Retinal pigment epithelial cell (primary cell): ENCODE measurements around the gene BIRC7.
A peak's percentile ranks its signal among the peaks of the same experiment; 100 is the strongest.

Experiments used
- DNase-seq: peaks from one replicate; pipeline ENCODE4 v3.0.0-alpha.2; 2010; ENCODE audit warnings: low read depth
- H3K4me3 ChIP-seq: 2 replicates; pipeline ENCODE4 v1.5.1; 2011; ENCODE audit warnings: mild to moderate bottlenecking, low read length, control low read depth, moderate library complexity
- CTCF ChIP-seq: conservative IDR thresholded peaks from 2 replicates; pipeline ENCODE4 v1.5.1; 2011; ENCODE audit warnings: low read depth, low read length, control low read depth, inconsistent platforms

Gene BIRC7

DNA sequence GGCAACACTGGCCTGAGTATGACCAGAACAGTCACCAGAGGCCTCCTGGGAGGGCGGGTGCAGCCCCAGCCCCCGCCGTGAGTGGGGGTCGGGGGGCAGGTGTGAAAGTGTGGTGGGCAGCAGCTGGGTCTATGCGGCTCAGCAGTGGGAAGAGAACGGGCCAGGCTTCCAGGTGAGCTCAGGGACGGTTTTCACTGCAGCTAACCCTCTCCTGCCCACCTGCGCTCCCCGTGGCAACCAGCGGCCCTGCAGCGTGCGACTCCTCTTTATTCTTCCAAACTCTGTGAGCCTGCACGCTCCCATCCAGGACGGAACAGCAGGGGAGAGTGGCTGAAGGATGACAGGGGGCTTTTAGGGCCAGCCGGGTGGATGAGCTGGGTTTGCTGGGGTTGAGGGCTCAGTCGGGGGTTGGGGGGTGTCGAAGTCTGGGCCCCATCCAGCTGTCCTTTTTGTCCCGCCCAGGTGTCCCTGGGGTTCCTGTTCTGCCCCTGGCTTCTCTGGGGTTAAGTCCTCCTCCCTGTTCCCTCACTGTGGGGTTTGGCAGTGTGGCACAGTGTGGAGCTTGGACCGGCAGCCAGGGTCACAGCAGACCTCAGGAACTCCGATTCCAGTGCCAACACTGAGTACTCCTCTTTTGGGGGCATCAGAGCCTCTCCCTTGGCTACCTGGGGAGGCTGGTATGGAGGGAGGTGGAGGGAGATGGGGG, 859 bp upstream of the BIRC7 start:
- peak; percentile 48 for TF ChIP-seq CTCF
- DNase-seq = no peak
- no peak overlapping the region for H3K4me3 ChIP-seq

DNA sequence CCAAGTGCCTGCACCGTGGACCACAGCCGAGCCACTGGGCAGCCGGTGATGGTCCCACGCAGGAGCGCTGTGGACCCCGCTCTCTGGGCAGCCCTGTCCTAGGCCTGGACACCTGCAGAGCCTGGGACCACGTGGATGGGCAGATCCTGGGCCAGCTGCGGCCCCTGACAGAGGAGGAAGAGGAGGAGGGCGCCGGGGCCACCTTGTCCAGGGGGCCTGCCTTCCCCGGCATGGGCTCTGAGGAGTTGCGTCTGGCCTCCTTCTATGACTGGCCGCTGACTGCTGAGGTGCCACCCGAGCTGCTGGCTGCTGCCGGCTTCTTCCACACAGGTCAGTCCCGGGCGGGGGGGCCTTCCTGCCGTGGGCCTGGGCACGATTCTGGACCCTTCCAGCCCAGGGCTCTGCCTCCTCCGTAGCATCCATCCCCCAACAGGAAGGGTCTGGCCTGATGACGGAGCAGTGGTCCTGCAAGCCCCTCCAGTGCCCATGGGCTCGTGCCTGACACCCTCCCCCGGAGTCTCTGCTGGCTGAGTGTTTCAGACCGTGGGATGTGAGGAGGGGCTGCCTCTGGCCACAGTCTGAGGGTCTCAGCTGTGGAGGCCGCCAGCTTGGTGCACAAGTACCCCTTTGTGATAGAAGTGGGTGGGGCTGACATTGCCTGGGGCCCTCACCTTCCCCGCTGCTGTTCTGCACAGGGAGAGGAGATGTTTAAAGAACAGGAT, 572 bp downstream of the BIRC7 start:
- peak overlapping the region; percentile 21 for H3K4me3 ChIP-seq
- no peak for TF ChIP-seq CTCF
- DNase-seq = no peak

- TF ChIP-seq CTCF = no peak
- DNase-seq = no peak
- H3K4me3 ChIP-seq = peak overlapping the region; percentile 4
Observed at GRCh38 chr20:63238031-63238430, 2.3 kb downstream of the BIRC7 start.

- no peak for TF ChIP-seq CTCF
- DNase-seq = no peak
- H3K4me3 ChIP-seq = no peak overlapping the region
Observed at GRCh38 chr20:63238514-63239125, 2.9 kb downstream of the BIRC7 start.

DNA sequence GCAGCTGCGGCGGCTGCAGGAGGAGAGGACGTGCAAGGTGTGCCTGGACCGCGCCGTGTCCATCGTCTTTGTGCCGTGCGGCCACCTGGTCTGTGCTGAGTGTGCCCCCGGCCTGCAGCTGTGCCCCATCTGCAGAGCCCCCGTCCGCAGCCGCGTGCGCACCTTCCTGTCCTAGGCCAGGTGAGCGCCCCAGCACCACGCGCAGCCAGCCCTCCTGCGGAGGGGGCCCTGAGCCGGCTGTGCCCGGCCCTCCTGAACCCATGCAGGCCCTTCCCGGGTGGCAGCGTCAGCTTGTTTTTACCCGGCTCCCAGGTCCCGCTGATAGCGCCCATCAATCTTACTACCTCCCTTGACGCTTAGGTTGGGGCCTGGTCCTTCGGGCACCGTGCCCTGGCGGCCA, 3.7 kb downstream of the BIRC7 start:
- DNase-seq = no peak
- no peak for TF ChIP-seq CTCF
- H3K4me3 ChIP-seq = no peak overlapping the region

DNA sequence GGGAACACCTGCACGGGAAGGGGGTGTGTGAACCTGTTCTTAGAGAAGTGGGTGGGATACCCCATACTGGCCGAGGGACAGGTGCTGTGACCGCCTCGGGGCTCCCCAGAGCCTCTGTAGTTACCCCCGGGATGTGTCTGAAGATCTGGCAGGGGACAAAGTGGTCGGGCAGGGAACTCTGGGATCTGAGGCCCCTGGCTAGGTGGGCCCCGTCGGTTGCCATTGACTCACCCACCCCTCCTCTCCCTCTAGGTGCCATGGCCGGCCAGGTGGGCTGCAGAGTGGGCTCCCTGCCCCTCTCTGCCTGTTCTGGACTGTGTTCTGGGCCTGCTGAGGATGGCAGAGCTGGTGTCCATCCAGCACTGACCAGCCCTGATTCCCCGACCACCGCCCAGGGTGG, 4.3 kb downstream of the BIRC7 start:
- no peak for TF ChIP-seq CTCF
- DNase-seq = no peak
- no peak overlapping the region for H3K4me3 ChIP-seq

GRCh38 chr20:63241272-63241671, 5.6 kb downstream of the BIRC7 start:
- TF ChIP-seq CTCF = no peak
- H3K4me3 ChIP-seq = no peak overlapping the region
- DNase-seq = no peak
